Kidney (tissue), 14 donors: Measurements from ENCODE around the gene PRKCI. TPM values are rescaled to one million over a fixed set of nuclear protein-coding genes. Genes with fewer than 3 reads are reported as not detected.

ENCODE experiments used
- DNase-seq, 5 donors: peaks; one replicate each; pipeline ENCODE4 v3.0.0-alpha.2; 2013 to 2020
- FAIRE-seq: peaks from 2 replicates; lab custom pipeline; 2012; peaks lifted over from hg19 to GRCh38; lab: Jason Lieb, UNC
- H3K27ac ChIP-seq, 2 donors: one replicate each; pipeline ENCODE4 v1.7.0; 2013; ENCODE audit warnings: low read depth in 2 of 2, low read length in 2 of 2, inconsistent platforms in 1 of 2
- H3K27me3 ChIP-seq: one replicate; pipeline ENCODE4 v1.7.1; 2013; ENCODE audit warnings: low read length, inconsistent platforms; ENCODE audit not compliant: control insufficient read depth, insufficient read depth
- H3K36me3 ChIP-seq, 3 donors: one replicate each; pipeline versions ENCODE4 v1.7.0 to v1.7.1; 2013; ENCODE audit warnings: low read length in 3 of 3, control low read depth in 1 of 3, inconsistent platforms in 1 of 3; ENCODE audit not compliant: insufficient read depth in 3 of 3, control insufficient read depth in 2 of 3
- H3K4me1 ChIP-seq, 3 donors: one replicate each; pipeline versions ENCODE4 v1.7.0 to v1.7.1; 2013; ENCODE audit warnings: low read length in 3 of 3, inconsistent platforms in 1 of 3, low read depth in 1 of 3; ENCODE audit not compliant: control insufficient read depth in 2 of 3, insufficient read depth in 2 of 3
- H3K4me3 ChIP-seq, 3 donors: one replicate each; pipeline versions ENCODE4 v1.7.0 to v1.8.1; 2013; ENCODE audit warnings: low read length in 3 of 3, control low read depth in 1 of 3, inconsistent platforms in 1 of 3
- H3K9ac ChIP-seq, 3 donors: one replicate each; pipeline versions ENCODE4 v1.7.0 to v1.7.1; 2013; ENCODE audit warnings: low read length in 3 of 3, control low read depth in 1 of 3, inconsistent platforms in 1 of 3
- H3K9me3 ChIP-seq, 3 donors: one replicate each; pipeline versions ENCODE4 v1.7.0 to v1.7.1; 2013; ENCODE audit warnings: low read length in 3 of 3, control low read depth in 1 of 3, inconsistent platforms in 1 of 3; ENCODE audit not compliant: control insufficient read depth in 2 of 3, insufficient read depth in 1 of 3
- CTCF ChIP-seq: IDR thresholded peaks from 3 replicates; pipeline ENCODE4 v1.5.1; 2012; ENCODE audit warnings: mild to moderate bottlenecking, moderate library complexity, borderline replicate concordance; ENCODE audit not compliant: insufficient read depth; ENCODE audit errors: extremely low read depth
- intact Hi-C: fragments of 100-400 bp; cut with DNase I; formaldehyde crosslinking; loops from one replicate; pipeline ENCODE4 v1.11.1; 2022
- polyA plus RNA-seq: library from polyadenylated mRNA; stranded (reverse); fragments of 350-450 nt; fragmentation: Illumina TruSeq; extraction: RNeasy Lipid Tissue Mini Kit (QIAGEN cat#74804); gene quantifications from one replicate; pipeline ENCODE4 v1.2.3, GENCODE V29; 2014; ENCODE audit warnings: low read depth, low replicate concordance; ENCODE audit not compliant: insufficient read depth
- total RNA-seq: library from RNA; stranded (reverse); fragmentation: NEBNext Ultra II Directional; extraction: Animal tissue kit (Norgen Biotek cat#: 25700); gene quantifications from one replicate; pipeline ENCODE4 v1.2.1, GENCODE V29; 2021
- donor health status: control.
- donor health status: control.
- donor health status: control.
- donor health status: control.
- donor health status: control.
- donor health status: DM: yes; HTN: yes; CAD: no.
- donor health status: Normal renal cell carcinoma (clear cell type).

PRKCI gene
- total and polyA plus RNA-seq, 2 donors from 2014 or later, result 12.6 to 41.5 TPM

GRCh38 chr3:170207717-170208116 is 14.5 kb upstream of the PRKCI start:
- no peak for TF ChIP-seq CTCF
- intact Hi-C loops, result no loop called here
- Histone ChIP-seq H3K4me3 (no peak overlapping the region), H3K9ac (no peak overlapping the region), H3K4me1 (no peaks in the 10 kb centered on the region), H3K36me3 (no peaks in the 10 kb centered on the region), H3K27me3 (no peaks in the 10 kb centered on the region), H3K9me3 (no peaks in the 10 kb centered on the region), H3K27ac (no peak overlapping the region)
- no peak for FAIRE-seq
- no peak for DNase-seq

GRCh38 chr3:170211668-170212067 is 10.6 kb upstream of the PRKCI start:
- intact Hi-C loops, result no loop called here
- H3K4me1 ChIP-seq, result no peaks in the 10 kb centered on the region
- H3K27ac ChIP-seq, result no peak overlapping the region
- H3K36me3 ChIP-seq, result no peaks in the 10 kb centered on the region
- no peaks in the 10 kb centered on the region for H3K27me3 ChIP-seq
- TF ChIP-seq CTCF, result no peak
- FAIRE-seq (no peak), DNase-seq (no peak)
- no peaks in the 10 kb centered on the region for H3K9me3 ChIP-seq
- H3K4me3 ChIP-seq, result no peak overlapping the region
- H3K9ac ChIP-seq, result no peak overlapping the region

- Histone ChIP-seq H3K4me3 (no peak overlapping the region), H3K27ac (no peak overlapping the region), H3K36me3 (no peaks in the 10 kb centered on the region), H3K9ac (no peak overlapping the region), H3K4me1 (peaks cover 0 to 2% (median 0%) of the 10 kb centered on the region in 3 donors), H3K27me3 (no peaks in the 10 kb centered on the region), H3K9me3 (no peaks in the 10 kb centered on the region)
- intact Hi-C loops, result no loop called here
- FAIRE-seq, result no peak
- TF ChIP-seq CTCF, result no peak
- DNase-seq, result no peak
These were observed 2.4 kb upstream of the PRKCI start for GRCh38 chr3:170219850-170220249.

GRCh38 chr3:170220871-170221270 is 1.4 kb upstream of the PRKCI start:
- TF ChIP-seq CTCF, result no peak
- Histone ChIP-seq H3K9me3 (no peaks in the 10 kb centered on the region), H3K4me1 (peaks cover 0 to 6% (median 0%) of the 10 kb centered on the region in 3 donors), H3K4me3 (no peak overlapping the region), H3K27ac (no peak overlapping the region), H3K36me3 (no peaks in the 10 kb centered on the region), H3K27me3 (no peaks in the 10 kb centered on the region), H3K9ac (no peak overlapping the region)
- FAIRE-seq, result no peak
- DNase-seq, result no peak
- intact Hi-C loops, result no loop called here
